NOMO-1 treated with dmso at 0.1 percent for 144 hours (cell line): ENCODE data around the gene ARHGAP8.

Experiments
- DNase-seq: peaks from one replicate; lab custom pipeline; 2025; ENCODE audit not compliant: unreplicated experiment; lab: John Stamatoyannopoulos, UW

Gene ARHGAP8

GRCh38 chr22:44801476-44801875, 49.1 kb downstream of the ARHGAP8 start:
- DNase-seq = no peak

GRCh38 chr22:44802071-44802700, 49.8 kb downstream of the ARHGAP8 start:
- no peak for DNase-seq

GRCh38 chr22:44802956-44803355, 50.6 kb downstream of the ARHGAP8 start:
- DNase-seq = no peak

- no peak for DNase-seq
These were observed 52.0 kb downstream of the ARHGAP8 start for GRCh38 chr22:44804327-44804726.

GRCh38 chr22:44805711-44806110, 53.3 kb downstream of the ARHGAP8 start:
- DNase-seq = no peak

GRCh38 chr22:44807232-44807631, 54.9 kb downstream of the ARHGAP8 start:
- DNase-seq = no peak

- no peak for DNase-seq
These were observed 55.7 kb downstream of the ARHGAP8 start for GRCh38 chr22:44807915-44808690.

GRCh38 chr22:44809456-44809855, 57.1 kb downstream of the ARHGAP8 start:
- DNase-seq = no peak

GRCh38 chr22:44811141-44811540, 58.8 kb downstream of the ARHGAP8 start:
- DNase-seq = no peak

GRCh38 chr22:44813416-44813815, 61.0 kb downstream of the ARHGAP8 start:
- no peak for DNase-seq

- DNase-seq = no peak
These were observed 62.1 kb downstream of the ARHGAP8 start for GRCh38 chr22:44814266-44815098.

- DNase-seq = no peak
These were observed 63.0 kb downstream of the ARHGAP8 start for GRCh38 chr22:44815099-44816070.

GRCh38 chr22:44816141-44816540, 63.8 kb downstream of the ARHGAP8 start:
- DNase-seq = no peak

- DNase-seq = no peak
These were observed 66.4 kb downstream of the ARHGAP8 start for GRCh38 chr22:44818727-44819126.

GRCh38 chr22:44819966-44820631, 67.7 kb downstream of the ARHGAP8 start:
- no peak for DNase-seq

- DNase-seq = no peak
These were observed 69.5 kb downstream of the ARHGAP8 start for GRCh38 chr22:44821741-44822475.

GRCh38 chr22:44822534-44822933, 70.2 kb downstream of the ARHGAP8 start:
- no peak for DNase-seq

- DNase-seq = no peak
These were observed 71.0 kb downstream of the ARHGAP8 start for GRCh38 chr22:44823396-44823795.

GRCh38 chr22:44823806-44824205, 71.4 kb downstream of the ARHGAP8 start:
- no peak for DNase-seq
